Airway epithelial cell (primary cell): ENCODE results near the gene ZNF45. TPM values are rescaled to one million over a fixed set of nuclear protein-coding genes. Genes with fewer than 3 reads are reported as not detected.

ENCODE experiments used
- total RNA-seq: library from RNA; depleted of rRNA; stranded (reverse); fragments of >200 nt; gene quantifications from 2 replicates; pipeline ENCODE4 v1.2.3, GENCODE V29; 2015

ZNF45 gene
- 2.7 and 5.4 TPM in 2 replicates for total RNA-seq

DNA sequence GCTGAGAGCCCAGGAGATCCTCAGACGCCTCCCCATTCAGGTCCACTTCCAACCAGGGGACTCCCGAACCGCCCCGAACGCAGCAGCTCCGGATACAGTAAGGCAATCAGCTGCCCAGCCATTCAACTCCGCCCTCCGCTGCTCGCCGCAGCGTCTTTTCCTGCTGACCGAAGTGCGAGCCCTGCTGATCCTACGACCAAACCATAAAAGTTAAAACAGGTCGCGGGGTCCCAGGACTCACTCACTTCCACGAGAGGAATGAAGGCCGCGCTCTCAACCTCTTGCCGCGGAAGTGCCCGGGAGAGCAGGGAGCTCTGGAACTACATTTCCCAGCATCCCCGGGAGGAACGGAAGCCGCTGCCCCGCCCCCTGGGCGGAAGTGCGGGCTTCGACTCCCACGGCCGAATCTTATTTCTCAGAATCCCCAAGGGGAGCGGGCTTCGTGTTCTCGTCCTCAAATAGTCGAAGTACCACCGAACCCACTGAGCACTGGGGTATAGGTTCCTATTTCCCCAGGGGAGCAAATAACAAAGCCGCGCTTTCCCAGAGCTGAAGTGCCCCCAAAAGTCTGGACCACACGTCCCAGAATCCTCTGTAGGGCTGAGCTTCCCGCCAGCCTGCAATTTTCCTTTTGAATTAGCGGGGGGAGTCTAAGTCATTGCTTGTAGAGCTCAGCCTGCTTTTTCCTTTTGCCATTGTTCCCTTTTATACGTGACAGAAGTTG is at the start of gene ZNF45:
Gene ZNF45, minus strand, starts transcription at position 298 of the 724 bp plus-strand sequence. CDS start 13,097 bp downstream, outside the sequence.

DNA sequence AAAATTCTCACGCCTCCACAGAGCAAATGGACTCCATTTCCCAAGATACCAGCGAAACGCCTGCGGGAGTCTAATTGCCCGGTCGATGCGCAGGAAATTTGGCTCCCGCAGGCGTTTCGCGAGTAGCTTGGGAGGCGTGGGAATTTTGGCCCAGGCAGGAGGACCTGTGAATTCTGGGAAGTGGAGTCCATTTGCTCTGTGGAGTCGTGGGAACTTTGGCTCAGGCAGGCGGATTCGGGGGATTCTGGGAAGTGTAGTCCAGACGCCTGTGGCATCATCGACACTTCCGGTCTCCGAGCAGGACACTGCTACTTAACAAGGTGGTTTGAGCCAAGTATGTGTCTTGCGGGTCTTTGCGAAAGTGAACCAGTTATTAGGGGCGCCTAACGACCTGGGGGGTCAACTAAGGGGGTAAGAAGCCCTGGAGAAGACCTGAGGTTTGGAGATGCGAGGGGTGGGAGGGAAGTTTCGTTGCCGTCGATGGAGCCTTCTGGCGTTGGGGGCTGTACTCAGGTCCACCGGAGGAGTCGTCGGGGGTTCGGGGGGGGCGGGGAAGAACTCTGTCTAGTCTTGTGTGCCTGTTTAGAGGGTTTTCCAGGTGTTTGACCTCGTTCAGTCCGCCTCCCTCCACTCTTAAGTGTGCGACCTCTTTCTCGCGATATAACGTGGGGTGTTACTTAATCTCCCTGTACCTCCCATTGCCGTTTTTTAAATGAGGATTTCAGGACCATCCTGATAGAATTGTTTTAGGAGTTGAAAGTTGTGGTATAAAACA is 49.0 kb upstream of the ZNF45 start, which contains the start of gene ZNF155:
Gene ZNF155, plus strand, starts transcription at position 277 of the 775 bp plus-strand sequence. CDS start 4,356 bp downstream, outside the sequence.

GRCh38 chr19:43950834-43951645 is 16.0 kb upstream of the ZNF45 start, which contains the start of gene ZNF221:
Gene ZNF221, plus strand, starts transcription at chr19:43951228. Its CDS starts 11,499 bp downstream, at chr19:43962727.

GRCh38 chr19:43883864-43884263 is 51.2 kb downstream of the ZNF45 start, which contains the start of gene ZNF404:
Gene ZNF404, minus strand, starts transcription at chr19:43883964.

Other genes starting within 250 kb of the ZNF45 start
- not detected in 2 replicates for gene IRGC, start 219.2 kb downstream of the ZNF45 start, total RNA-seq
- gene SMG9, start 180.3 kb downstream of the ZNF45 start, total RNA-seq = 11.8 and 13.7 TPM in 2 replicates
- 11.5 and 12.9 TPM in 2 replicates for gene KCNN4, start 154.3 kb downstream of the ZNF45 start, total RNA-seq
- 3.1 and 6.5 TPM in 2 replicates for gene LYPD5, start 132.8 kb downstream of the ZNF45 start, total RNA-seq
- 2.0 and 4.7 TPM in 2 replicates for gene ZNF283, start 108.0 kb downstream of the ZNF45 start, total RNA-seq
- 0.92 and 0.93 TPM in 2 replicates for gene ZNF404, start 51.3 kb downstream of the ZNF45 start, total RNA-seq
- 0.79 and 1.8 TPM in 2 replicates for gene ZNF221, start 15.9 kb upstream of the ZNF45 start, total RNA-seq
- 2.8 and 4.7 TPM in 2 replicates for gene ZNF155, start 48.9 kb upstream of the ZNF45 start, total RNA-seq
- 1.3 and 1.4 TPM in 2 replicates for gene ZNF230, start 67.7 kb upstream of the ZNF45 start, total RNA-seq
- 1.3 and 4.5 TPM in 2 replicates for gene ZNF222, start 90.1 kb upstream of the ZNF45 start, total RNA-seq
- gene ZNF223, start 116.8 kb upstream of the ZNF45 start, total RNA-seq = 1.9 and 2.9 TPM in 2 replicates
- 1.6 and 1.7 TPM in 2 replicates for gene ZNF284, start 136.9 kb upstream of the ZNF45 start, total RNA-seq
- gene ZNF224, start 159.1 kb upstream of the ZNF45 start, total RNA-seq = 6.1 and 11.7 TPM in 2 replicates
- 1.1 and 1.7 TPM in 2 replicates for gene ZNF225, start 178.1 kb upstream of the ZNF45 start, total RNA-seq
- gene ZNF234, start 206.3 kb upstream of the ZNF45 start, total RNA-seq = 3.3 and 3.6 TPM in 2 replicates
- gene ZNF226, start 229.8 kb upstream of the ZNF45 start, total RNA-seq = 4.9 and 9.3 TPM in 2 replicates